ENCODE measurements around the gene KLHL7.
"Not testable (repeated sequence)": the region's sequence is repeated elsewhere in the genome, so short reads cannot be mapped to it uniquely, and the experiment has no call there.

Gene KLHL7

GRCh38 chr7:23218196-23218595, 112.6 kb downstream of the KLHL7 start:
- no peak for DNase-seq

- DNase-seq: no peak
Measured at GRCh38 chr7:23220690-23221305, 115.2 kb downstream of the KLHL7 start.

- DNase-seq: no peak
Measured at GRCh38 chr7:23222439-23223030, 117.0 kb downstream of the KLHL7 start.

GRCh38 chr7:23224364-23224763, 118.8 kb downstream of the KLHL7 start:
- not testable (repeated sequence) for DNase-seq

GRCh38 chr7:23226844-23227450, 121.4 kb downstream of the KLHL7 start:
- DNase-seq: no peak

Measured in activated gamma-delta T cell treated with Interleukin-2 at 50 U/mL for 16 hours (primary cell).